HK-2 (cell line): ENCODE measurements around the gene ITPRIP.

ENCODE experiments used
- DNase-seq: peaks from one replicate; pipeline ENCODE4 v3.0.0-alpha.2; 2018; ENCODE audit not compliant: unreplicated experiment

ITPRIP gene

GRCh38 chr10:104325436-104326435 lies 12.5 kb downstream of the ITPRIP start:
- DNase-seq = no peak

GRCh38 chr10:104324931-104325330 lies 13.3 kb downstream of the ITPRIP start:
- no peak for DNase-seq

DNA sequence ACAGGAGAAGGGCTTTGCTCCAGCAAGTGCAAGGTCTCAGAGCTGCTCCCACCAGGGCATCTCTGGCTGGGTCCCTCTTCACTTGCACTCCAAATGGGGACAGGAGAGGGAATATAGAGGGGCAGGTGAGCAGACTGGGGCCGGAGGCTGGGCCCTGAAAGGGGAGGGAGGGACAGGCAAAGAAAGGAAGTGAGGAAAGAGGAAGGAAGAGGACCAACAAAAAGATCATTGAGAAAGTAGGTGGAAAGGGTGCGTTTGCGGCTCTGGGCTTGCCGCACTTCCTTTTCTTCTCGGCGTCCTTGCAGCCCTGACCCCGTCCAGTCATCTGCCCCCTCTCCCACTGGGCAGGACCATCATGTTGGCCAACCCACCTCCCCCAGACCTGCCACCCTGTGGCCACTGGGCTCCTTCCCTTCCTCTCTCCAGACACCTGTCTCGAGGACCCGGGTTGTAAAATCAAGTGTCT lies 14.0 kb downstream of the ITPRIP start:
- no peak for DNase-seq

GRCh38 chr10:104323760-104324201 lies 14.5 kb downstream of the ITPRIP start:
- DNase-seq = no peak

DNA sequence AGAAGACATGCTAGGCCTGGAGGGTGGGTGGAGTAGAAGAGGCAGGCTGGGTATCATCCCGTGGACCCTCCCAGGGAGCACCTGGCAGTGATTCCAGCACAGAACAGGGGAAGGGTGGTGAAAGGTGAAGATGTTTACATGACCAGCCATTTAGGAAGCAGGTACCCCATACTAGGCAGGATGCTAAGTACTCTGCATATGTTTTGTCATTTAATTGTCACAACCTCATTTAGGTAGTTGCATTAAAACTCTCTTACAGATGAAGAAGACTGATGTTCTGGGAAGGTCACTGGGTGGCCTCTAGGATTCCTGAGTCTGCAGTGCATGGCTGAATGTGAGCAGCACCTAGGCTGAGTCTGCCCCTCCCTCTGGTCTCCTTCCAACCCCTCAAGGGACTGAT lies 15.2 kb downstream of the ITPRIP start:
- DNase-seq = no peak

- no peak for DNase-seq
Observed at GRCh38 chr10:104322416-104322782, 15.9 kb downstream of the ITPRIP start.

DNA sequence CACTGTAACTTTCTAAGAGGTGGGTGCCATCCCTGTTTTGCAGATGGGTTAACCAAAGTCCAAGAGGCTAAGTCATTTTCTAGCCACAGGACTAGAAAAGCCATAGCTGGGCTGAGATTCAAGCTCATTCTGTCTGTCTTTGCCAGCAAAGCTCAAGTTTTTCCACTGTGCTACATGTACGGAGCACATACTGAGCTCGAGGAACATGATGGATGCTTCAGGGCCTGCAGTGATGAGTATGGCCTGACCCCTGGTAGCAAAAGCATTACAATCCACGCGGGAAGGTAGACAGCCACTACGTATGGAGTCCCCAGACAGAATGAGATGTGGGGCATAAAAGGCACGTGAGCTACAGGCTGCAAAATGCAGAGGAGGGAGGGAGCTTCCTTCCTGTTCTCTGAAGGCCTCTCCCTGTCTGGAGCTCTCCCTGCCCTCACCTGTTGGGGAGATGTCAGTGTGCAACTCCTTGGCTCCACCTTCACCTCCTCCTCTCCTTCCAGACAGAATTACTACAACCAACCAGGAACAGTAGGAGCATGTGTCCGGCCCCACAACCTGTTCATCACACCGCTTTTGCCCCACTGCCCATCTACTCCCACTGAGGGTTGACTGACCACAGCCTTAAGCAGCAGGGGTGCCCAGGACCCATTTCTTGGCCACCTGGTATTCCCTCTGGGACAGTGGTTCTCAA lies 16.4 kb downstream of the ITPRIP start:
- DNase-seq = no peak

- no peak for DNase-seq
Observed at GRCh38 chr10:104321226-104321625, 17.0 kb downstream of the ITPRIP start.

GRCh38 chr10:104318810-104319741 lies 19.2 kb downstream of the ITPRIP start:
- no peak for DNase-seq

GRCh38 chr10:104318326-104318725 lies 19.9 kb downstream of the ITPRIP start:
- DNase-seq = no peak

- no peak for DNase-seq
Observed at GRCh38 chr10:104317726-104318299, 20.5 kb downstream of the ITPRIP start.

DNA sequence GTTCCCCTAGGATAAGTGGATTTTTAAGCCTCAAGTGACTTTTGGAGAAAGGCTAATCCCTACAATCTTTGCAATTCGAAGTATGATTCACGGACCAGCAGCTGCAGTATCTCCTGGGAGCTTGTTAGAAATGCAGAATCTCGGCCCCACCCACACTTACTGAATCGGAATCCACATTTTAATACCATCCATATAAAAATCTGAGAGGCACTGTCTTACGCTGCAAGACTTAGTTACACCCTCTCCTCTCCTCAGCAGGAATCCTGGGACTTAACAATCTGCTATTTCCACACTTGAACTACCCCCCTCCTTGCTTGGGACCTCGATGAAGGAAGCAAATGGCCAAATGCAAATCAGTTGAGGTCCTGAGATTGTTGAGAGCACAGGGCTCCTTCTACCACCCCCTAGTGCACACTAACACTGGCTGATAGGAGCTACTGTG lies 21.0 kb downstream of the ITPRIP start:
- no peak for DNase-seq

- no peak for DNase-seq
Observed at GRCh38 chr10:104316321-104317099, 21.8 kb downstream of the ITPRIP start.

GRCh38 chr10:104315486-104315921 lies 22.8 kb downstream of the ITPRIP start:
- no peak for DNase-seq

DNA sequence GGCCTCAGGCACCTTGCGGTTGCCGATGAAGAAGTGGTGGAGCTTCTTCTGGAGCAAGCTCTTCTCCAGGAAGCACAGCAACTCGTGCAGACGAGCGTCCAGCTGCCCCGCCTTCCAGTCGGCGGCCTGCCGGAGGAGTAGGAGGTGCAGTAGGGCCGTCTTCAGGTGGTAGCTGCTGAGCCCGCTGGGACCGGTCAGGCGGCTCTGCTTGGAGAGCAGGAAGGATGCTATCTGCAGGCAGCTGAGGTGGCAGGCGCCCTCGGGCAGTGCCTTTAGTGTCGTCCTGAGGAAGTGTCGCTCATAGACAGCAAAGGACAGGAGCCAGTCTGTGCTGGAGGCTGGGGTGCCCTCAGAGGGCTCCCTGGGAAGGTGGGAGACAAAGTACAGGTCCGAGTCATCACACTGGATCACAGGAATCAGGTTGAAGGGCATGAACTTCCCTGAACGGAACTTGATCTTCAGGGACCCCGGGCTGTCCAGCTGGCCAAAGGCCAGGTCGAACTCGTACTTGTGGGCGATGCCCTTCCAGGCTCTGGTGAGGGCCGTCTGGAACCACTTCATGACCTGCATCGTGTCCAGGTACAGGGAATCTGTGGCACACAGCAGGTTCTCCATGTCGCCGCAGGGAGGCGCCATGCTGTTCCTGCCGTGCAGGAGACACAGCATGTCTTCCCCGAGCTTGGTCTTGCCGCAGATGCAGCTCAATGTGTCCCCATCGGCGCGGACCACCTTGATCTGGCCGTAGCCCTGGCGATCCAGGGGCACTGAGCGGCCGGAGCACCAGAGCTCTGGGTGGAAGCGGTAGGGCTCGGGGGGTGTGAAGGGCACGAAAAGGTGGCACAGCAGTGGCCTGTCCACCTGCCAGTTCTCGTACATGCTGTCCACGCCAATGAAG lies 23.4 kb downstream of the ITPRIP start:
- no peak for DNase-seq

DNA sequence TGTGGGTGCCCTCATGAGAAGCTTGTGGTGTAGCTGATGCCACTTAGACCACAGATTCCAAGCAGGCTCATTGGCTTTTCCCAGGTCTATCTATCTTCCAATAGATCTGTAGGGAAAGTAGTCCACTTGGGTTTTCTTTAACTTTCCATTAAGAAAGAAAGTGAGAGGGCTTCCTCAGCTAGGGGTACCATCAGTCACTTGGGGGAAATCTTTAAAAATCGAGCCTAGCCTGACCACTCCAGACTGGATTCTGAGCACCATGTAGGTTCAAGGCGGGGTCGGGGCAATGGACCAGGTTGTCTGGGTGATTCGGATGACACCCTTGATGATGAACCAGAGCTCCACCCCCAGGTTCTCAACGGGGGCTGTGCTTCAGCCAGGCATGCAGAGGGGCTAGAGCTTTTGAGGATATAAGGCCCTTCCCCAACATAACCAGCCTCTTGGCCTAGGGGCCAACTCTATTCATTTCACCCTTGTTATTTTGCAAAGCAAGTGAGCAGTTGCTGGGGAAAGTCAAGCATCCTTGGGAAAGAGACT lies 27.0 kb downstream of the ITPRIP start:
- DNase-seq = no peak

GRCh38 chr10:104309980-104310978 lies 28.0 kb downstream of the ITPRIP start:
- peak; percentile 44 for DNase-seq

DNA sequence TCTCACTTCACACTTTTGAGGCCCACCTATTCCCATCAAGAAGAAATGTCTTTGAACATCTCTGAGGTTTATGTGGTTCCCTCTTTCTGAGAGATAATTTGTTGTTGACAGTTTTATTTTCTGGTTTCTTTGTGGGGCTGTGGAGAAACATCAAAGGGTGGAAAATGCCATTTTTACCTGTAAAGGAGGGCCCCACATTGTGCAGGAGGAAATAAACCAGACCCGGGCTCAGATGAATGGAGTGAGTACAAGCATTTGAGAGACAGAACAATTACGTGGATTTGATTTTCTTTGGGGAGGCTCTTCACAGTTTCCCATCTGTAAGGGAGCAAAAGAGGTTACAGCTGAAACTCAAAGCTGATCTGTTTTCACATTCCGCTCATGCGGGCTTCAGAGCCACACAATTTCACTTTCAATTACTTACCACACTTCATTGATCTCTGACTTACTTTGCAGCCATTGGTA lies 29.8 kb downstream of the ITPRIP start:
- DNase-seq = no peak
